HG02885 (cell line): Measurements from ENCODE around the gene CROCC.
"Not testable (repeated sequence)": the region's sequence is repeated elsewhere in the genome, so short reads cannot be mapped to it uniquely, and the experiment has no call there.

ENCODE experiments used
- ATAC-seq: cut with Tn5 transposase; IDR thresholded peaks from one replicate; pipeline ENCODE4 v1.9.1; 2021; ENCODE audit warnings: mild to moderate bottlenecking; ENCODE audit not compliant: unreplicated experiment, poor library complexity

Gene CROCC

GRCh38 chr1:16931206-16931934, 9.6 kb downstream of the CROCC start:
- ATAC-seq = not testable (repeated sequence)

GRCh38 chr1:16933945-16934344, 12.2 kb downstream of the CROCC start:
- ATAC-seq = not testable (repeated sequence)

GRCh38 chr1:16936580-16936979, 14.8 kb downstream of the CROCC start:
- not testable (repeated sequence) for ATAC-seq

GRCh38 chr1:16938351-16939321, 16.9 kb downstream of the CROCC start:
- ATAC-seq = no peak

- ATAC-seq = not testable (repeated sequence)
These were observed 17.9 kb downstream of the CROCC start for GRCh38 chr1:16939386-16940180.

- ATAC-seq = no peak
These were observed 22.3 kb downstream of the CROCC start for GRCh38 chr1:16944038-16944437.

GRCh38 chr1:16945512-16945911, 23.8 kb downstream of the CROCC start:
- not testable (repeated sequence) for ATAC-seq

- not testable (repeated sequence) for ATAC-seq
These were observed 24.5 kb downstream of the CROCC start for GRCh38 chr1:16946185-16946584.

- no peak for ATAC-seq
These were observed 24.9 kb downstream of the CROCC start for GRCh38 chr1:16946646-16947045.

GRCh38 chr1:16948282-16948891, 26.7 kb downstream of the CROCC start:
- ATAC-seq = not testable (repeated sequence)

GRCh38 chr1:16949026-16949425, 27.3 kb downstream of the CROCC start:
- ATAC-seq = not testable (repeated sequence)

- not testable (repeated sequence) for ATAC-seq
These were observed 30.6 kb downstream of the CROCC start for GRCh38 chr1:16952376-16952775.

- ATAC-seq = no peak
These were observed 32.8 kb downstream of the CROCC start for GRCh38 chr1:16954579-16954978.

- no peak for ATAC-seq
These were observed 33.5 kb downstream of the CROCC start for GRCh38 chr1:16955186-16955585.

GRCh38 chr1:16956775-16957174, 35.0 kb downstream of the CROCC start:
- ATAC-seq = no peak

- ATAC-seq = no peak
These were observed 36.0 kb downstream of the CROCC start for GRCh38 chr1:16957731-16958130.

GRCh38 chr1:16958475-16958874, 36.7 kb downstream of the CROCC start:
- no peak for ATAC-seq

- peak; percentile 73 for ATAC-seq
These were observed 39.0 kb downstream of the CROCC start for GRCh38 chr1:16960560-16961296.
